ENCODE data around the gene RNF167. TPM values are rescaled to one million over a fixed set of nuclear protein-coding genes. Genes with fewer than 3 reads are reported as not detected.

Gene RNF167
- total RNA-seq, 6 experiments from 2014 or later, result 52.1 to 73.5 (median 57.5) TPM

GRCh38 chr17:4938688-4939545, 1.2 kb upstream of the RNF167 start:
- Histone ChIP-seq H3K36me3 (peaks cover 0 to 34% (median 4%) of the 10 kb centered on the region in 4 donors), H3K27ac (peak overlapping the region; percentile 77 to 93 (median 83)), H3K4me3 (peak overlapping the region; percentile 83 to 95 (median 87)), H3K9me3 (no peaks in the 10 kb centered on the region), H3K27me3 (no peaks in the 10 kb centered on the region), H3K4me1 (peaks cover 0 to 33% (median 16%) of the 10 kb centered on the region in 4 donors)
- DNase-seq, result no peak
- ATAC-seq, result no peak
- WGBS (ENCODE audit: insufficient coverage, low coverage, low lambda C conversion rate, missing lambda C conversion rate), result 36% methylated on average over 10 of the region's 19 CpGs
- intact Hi-C loops (cut with DNase I), result no loop called here
- no peak for TF ChIP-seq CTCF (IDR thresholded peaks at IDR 0.05)
- no peak for TF ChIP-seq POLR2A (IDR thresholded peaks at IDR 0.05)

GRCh38 chr17:4939546-4939795, 597 bp upstream of the RNF167 start:
- H3K9me3 ChIP-seq, result no peaks in the 10 kb centered on the region
- H3K4me1 ChIP-seq, result peaks cover 0 to 28% (median 14%) of the 10 kb centered on the region in 4 donors
- 0% methylated on average over 6 of the region's 16 CpGs for WGBS (ENCODE audit: insufficient coverage, low coverage, low lambda C conversion rate, missing lambda C conversion rate)
- peak in 2 of 4 donors; percentile 0 to 3 for ATAC-seq
- intact Hi-C loops (cut with DNase I), result no loop called here
- peaks cover 0 to 35% (median 5%) of the 10 kb centered on the region in 4 donors for H3K36me3 ChIP-seq
- peak overlapping the region; percentile 83 to 95 (median 87) for H3K4me3 ChIP-seq
- no peak for TF ChIP-seq CTCF (IDR thresholded peaks at IDR 0.05)
- no peak for TF ChIP-seq POLR2A (IDR thresholded peaks at IDR 0.05)
- DNase-seq, result peak in 1 of 3 donors; percentile 53
- no peaks in the 10 kb centered on the region for H3K27me3 ChIP-seq
- peak overlapping the region; percentile 77 to 93 (median 83) for H3K27ac ChIP-seq

GRCh38 chr17:4940555-4941318, 669 bp downstream of the RNF167 start:
- WGBS (ENCODE audit: insufficient coverage, low coverage, low lambda C conversion rate, missing lambda C conversion rate), result 1% methylated on average over 15 of the region's 29 CpGs
- TF ChIP-seq POLR2A (IDR thresholded peaks at IDR 0.05) (no peak), CTCF (IDR thresholded peaks at IDR 0.05) (no peak)
- peaks cover 0 to 45% (median 9%) of the 10 kb centered on the region in 4 donors for H3K36me3 ChIP-seq
- H3K9me3 ChIP-seq, result no peaks in the 10 kb centered on the region
- peaks cover 0 to 31% (median 11%) of the 10 kb centered on the region in 4 donors for H3K4me1 ChIP-seq
- intact Hi-C loops (cut with DNase I), result no loop called here
- peak overlapping the region; percentile 83 to 95 (median 87) for H3K4me3 ChIP-seq
- H3K27ac ChIP-seq, result peak overlapping the region; percentile 70 to 93 (median 83)
- H3K27me3 ChIP-seq, result no peaks in the 10 kb centered on the region
- peak; percentile 68 to 79 (median 70) for ATAC-seq
- DNase-seq, result peak in 2 of 3 donors; percentile 79 to 88

GRCh38 chr17:4941319-4941610, 1.2 kb downstream of the RNF167 start:
- no peak for ATAC-seq
- Histone ChIP-seq H3K4me1 (peaks cover 0 to 36% (median 11%) of the 10 kb centered on the region in 4 donors), H3K27ac (peak overlapping the region in 2 of 3 donors; percentile 70 to 83)

More at GRCh38 chr17:4941319-4941610, 1.2 kb downstream of the RNF167 start:
- intact Hi-C loops (cut with DNase I), result no loop called here
- 23% methylated on average over 4 of the region's 4 CpGs for WGBS (ENCODE audit: insufficient coverage, low coverage, low lambda C conversion rate, missing lambda C conversion rate)
- Histone ChIP-seq H3K4me3 (peak overlapping the region; percentile 83 to 95 (median 87)), H3K9me3 (no peaks in the 10 kb centered on the region), H3K36me3 (peaks cover 0 to 50% (median 9%) of the 10 kb centered on the region in 4 donors), H3K27me3 (no peaks in the 10 kb centered on the region)
- no peak for TF ChIP-seq CTCF (IDR thresholded peaks at IDR 0.05)
- TF ChIP-seq POLR2A (IDR thresholded peaks at IDR 0.05), result no peak
- DNase-seq, result no peak
